Measurements from ENCODE around the gene ABCG1.

DNA sequence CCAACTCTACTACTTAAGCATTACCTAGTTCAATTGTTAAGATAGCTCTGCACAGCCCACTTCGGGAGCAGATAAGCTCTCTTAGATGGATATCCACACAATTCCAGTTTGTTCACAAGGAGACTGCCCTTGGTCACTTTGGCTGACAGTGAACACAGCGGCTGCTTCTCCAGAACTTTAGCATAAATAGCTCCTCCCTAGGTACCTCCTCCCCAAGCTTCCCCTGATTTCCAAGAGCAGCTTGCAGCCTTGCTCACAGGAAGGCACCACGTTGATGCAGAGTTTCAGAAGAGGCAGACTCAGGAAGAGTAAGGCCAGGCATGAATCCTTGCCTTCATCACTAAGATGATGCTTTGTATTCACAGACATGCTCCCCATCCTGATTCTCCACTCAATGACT, 71.6 kb downstream of the ABCG1 start:
- no peak for TF ChIP-seq CTCF (conservative IDR thresholded peaks at IDR 0.05)
- TF ChIP-seq EZH2 (IDR thresholded peaks at IDR 0.05; ENCODE audit: low read depth), result no peak
